ENCODE measurements around the gene TLE7.

Gene TLE7

DNA sequence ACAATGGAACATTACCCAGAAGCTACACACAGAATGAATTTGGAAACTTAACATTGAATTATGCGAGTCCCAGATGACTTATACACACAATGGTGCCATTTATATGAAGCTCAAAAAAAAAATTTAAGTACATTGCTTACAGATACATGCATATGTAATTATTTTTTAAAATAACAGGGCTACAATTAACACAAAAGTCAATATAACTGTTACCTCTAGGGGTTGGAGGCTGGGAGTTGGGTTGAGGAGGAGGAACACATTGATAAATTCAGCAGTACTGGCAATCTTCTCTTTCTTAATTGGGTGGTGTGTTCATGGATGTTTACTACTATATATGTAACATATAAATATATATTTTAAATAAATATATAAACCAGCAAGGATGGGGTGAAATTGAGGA lies 19.1 kb upstream of the TLE7 start:
- DNase-seq (ENCODE audit: low read depth) = no peak
- H3K4me3 ChIP-seq (ENCODE audit: low read depth, low read length) = peak overlapping the region; percentile 94
- no peak for TF ChIP-seq POLR2A (IDR thresholded peaks at IDR 0.05; ENCODE audit: extremely low read depth, insufficient read length)
- no peak for TF ChIP-seq CTCF (IDR thresholded peaks at IDR 0.05; ENCODE audit: low read depth, low read length)
- no peak for TF ChIP-seq MAX (IDR thresholded peaks at IDR 0.05; ENCODE audit: low read depth, low read length)
- no peak for TF ChIP-seq MYC (IDR thresholded peaks at IDR 0.05; ENCODE audit: low read depth, low read length)

- no peak for TF ChIP-seq POLR2A (IDR thresholded peaks at IDR 0.05; ENCODE audit: extremely low read depth, insufficient read length)
- TF ChIP-seq MAX (IDR thresholded peaks at IDR 0.05; ENCODE audit: low read depth, low read length) = no peak
- TF ChIP-seq MYC (IDR thresholded peaks at IDR 0.05; ENCODE audit: low read depth, low read length) = no peak
- no peak for TF ChIP-seq CTCF (IDR thresholded peaks at IDR 0.05; ENCODE audit: low read depth, low read length)
- H3K4me3 ChIP-seq (ENCODE audit: low read depth, low read length) = no peak overlapping the region
- DNase-seq (ENCODE audit: low read depth) = no peak
These were observed 18.4 kb upstream of the TLE7 start for GRCh38 chr16:71460236-71460635.

DNA sequence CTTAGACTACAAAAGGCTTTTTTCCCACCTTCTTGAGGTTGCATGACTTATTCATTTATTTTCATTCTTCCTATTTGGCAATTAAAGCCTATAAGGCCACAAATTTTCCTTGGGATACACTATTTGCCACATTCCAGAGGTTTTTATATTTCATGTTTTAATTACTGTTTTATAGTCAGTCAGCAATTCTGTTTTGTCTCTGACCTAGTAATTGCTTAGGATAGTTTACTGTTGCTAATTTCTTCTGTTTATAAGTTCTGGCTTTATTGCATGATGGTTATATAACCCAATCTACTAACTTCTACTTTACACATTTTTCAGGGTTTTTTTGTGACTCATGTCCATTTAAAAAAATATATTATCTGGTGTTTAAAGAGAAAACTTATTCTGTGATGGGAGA lies 17.7 kb upstream of the TLE7 start:
- H3K4me3 ChIP-seq (ENCODE audit: low read depth, low read length) = no peak overlapping the region
- no peak for TF ChIP-seq MAX (IDR thresholded peaks at IDR 0.05; ENCODE audit: low read depth, low read length)
- no peak for TF ChIP-seq MYC (IDR thresholded peaks at IDR 0.05; ENCODE audit: low read depth, low read length)
- no peak for TF ChIP-seq POLR2A (IDR thresholded peaks at IDR 0.05; ENCODE audit: extremely low read depth, insufficient read length)
- TF ChIP-seq CTCF (IDR thresholded peaks at IDR 0.05; ENCODE audit: low read depth, low read length) = no peak
- DNase-seq (ENCODE audit: low read depth) = no peak

DNA sequence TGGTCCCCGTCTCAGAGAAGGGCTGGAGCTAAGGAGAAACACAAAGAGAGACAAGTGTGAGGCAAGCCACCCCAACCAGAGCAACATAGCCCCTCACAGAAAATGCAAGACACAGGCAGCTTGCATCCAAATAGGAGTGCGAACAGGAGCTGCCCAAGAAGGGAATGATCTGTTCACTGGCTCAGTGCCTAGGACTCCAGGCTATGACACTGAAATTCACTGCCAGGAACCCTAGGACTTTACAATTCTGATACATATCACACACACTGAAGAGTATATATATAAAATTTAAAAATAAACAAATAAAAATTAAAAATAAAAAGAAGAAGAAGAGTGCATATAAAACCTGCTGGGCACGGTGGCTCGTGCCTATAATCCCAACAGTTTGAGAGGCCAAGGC lies 14.9 kb upstream of the TLE7 start:
- TF ChIP-seq CTCF (IDR thresholded peaks at IDR 0.05; ENCODE audit: low read depth, low read length) (no peak), POLR2A (IDR thresholded peaks at IDR 0.05; ENCODE audit: extremely low read depth, insufficient read length) (no peak), MYC (IDR thresholded peaks at IDR 0.05; ENCODE audit: low read depth, low read length) (no peak), MAX (IDR thresholded peaks at IDR 0.05; ENCODE audit: low read depth, low read length) (no peak)
- no peak overlapping the region for H3K4me3 ChIP-seq (ENCODE audit: low read depth, low read length)
- no peak for DNase-seq (ENCODE audit: low read depth)

DNA sequence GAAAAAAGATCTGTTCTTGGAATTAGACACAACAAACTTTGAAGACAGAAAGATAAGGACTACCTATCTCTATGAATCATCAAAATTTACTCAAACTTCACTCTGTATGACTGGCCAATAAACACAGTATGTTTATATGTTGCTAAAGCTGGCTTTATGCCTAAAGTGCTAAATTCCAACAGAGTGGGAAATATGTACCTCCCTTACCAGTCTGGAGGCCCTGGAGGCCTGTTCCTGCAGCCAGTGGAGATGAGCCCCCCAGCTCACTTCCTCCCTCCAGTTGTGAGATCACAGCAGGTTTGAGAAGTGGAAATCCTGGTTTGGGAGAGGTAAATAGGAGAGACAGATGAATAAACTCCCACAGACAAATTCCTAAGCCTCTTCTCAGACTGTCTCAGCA lies 11.2 kb upstream of the TLE7 start:
- DNase-seq (ENCODE audit: low read depth) = no peak
- H3K4me3 ChIP-seq (ENCODE audit: low read depth, low read length) = no peak overlapping the region
- TF ChIP-seq POLR2A (IDR thresholded peaks at IDR 0.05; ENCODE audit: extremely low read depth, insufficient read length) (no peak), MAX (IDR thresholded peaks at IDR 0.05; ENCODE audit: low read depth, low read length) (no peak), CTCF (IDR thresholded peaks at IDR 0.05; ENCODE audit: low read depth, low read length) (no peak), MYC (IDR thresholded peaks at IDR 0.05; ENCODE audit: low read depth, low read length) (no peak)

DNA sequence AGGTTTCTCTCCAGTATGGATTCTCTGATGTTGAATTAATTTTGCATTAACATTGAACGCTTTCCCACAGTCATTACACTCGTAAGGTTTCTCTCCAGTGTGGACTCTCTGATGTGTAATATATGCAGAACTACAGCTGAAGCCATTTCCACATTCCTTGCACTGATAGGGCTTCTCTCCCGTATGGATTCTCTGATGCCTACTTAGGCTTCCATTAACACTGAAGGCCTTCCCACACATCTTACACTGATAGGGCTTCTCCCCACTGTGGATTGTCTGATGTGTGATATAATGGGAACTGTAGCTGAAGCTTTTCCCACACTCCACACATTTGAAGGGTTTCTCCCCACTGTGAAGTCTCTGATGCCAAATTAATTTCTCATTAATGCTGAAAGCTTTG lies 7.2 kb upstream of the TLE7 start:
- H3K4me3 ChIP-seq (ENCODE audit: low read depth, low read length) = no peak overlapping the region
- no peak for DNase-seq (ENCODE audit: low read depth)
- no peak for TF ChIP-seq CTCF (IDR thresholded peaks at IDR 0.05; ENCODE audit: low read depth, low read length)
- no peak for TF ChIP-seq MAX (IDR thresholded peaks at IDR 0.05; ENCODE audit: low read depth, low read length)
- TF ChIP-seq MYC (IDR thresholded peaks at IDR 0.05; ENCODE audit: low read depth, low read length) = no peak
- no peak for TF ChIP-seq POLR2A (IDR thresholded peaks at IDR 0.05; ENCODE audit: extremely low read depth, insufficient read length)
